IPS DF 6.9 (cell line): ENCODE data around the gene TUG1.

Experiments
- DNase-seq: peaks from one replicate; pipeline ENCODE4 v3.0.0-alpha.2; 2013; ENCODE audit warnings: low read depth, low spot score
- H3K27ac ChIP-seq: one replicate; pipeline ENCODE4 v1.5.1; 2013; ENCODE audit warnings: low read length, control low read depth
- H3K27me3 ChIP-seq: 2 replicates; pipeline ENCODE4 v1.6.1; 2013; ENCODE audit warnings: mild to moderate bottlenecking, low read length; ENCODE audit not compliant: control insufficient read depth, insufficient read depth
- H3K36me3 ChIP-seq: 2 replicates; pipeline ENCODE4 v1.6.1; 2013; ENCODE audit warnings: low read length; ENCODE audit not compliant: control insufficient read depth, insufficient read depth
- H3K4me1 ChIP-seq: 2 replicates; pipeline ENCODE4 v1.6.1; 2013; ENCODE audit warnings: low read length; ENCODE audit not compliant: control insufficient read depth, insufficient read depth
- H3K4me3 ChIP-seq: 2 replicates; pipeline ENCODE4 v1.5.1; 2013; ENCODE audit warnings: mild to moderate bottlenecking, low read length
- H3K9me3 ChIP-seq: 2 replicates; pipeline ENCODE4 v1.6.1; 2013; ENCODE audit warnings: low read length, inconsistent platforms; ENCODE audit not compliant: control insufficient read depth, insufficient read depth
- WGBS: extraction: QIAGEN DNeasy Blood & Tissue Kit; methylation state at CpG from one replicate; pipeline ENCODE4 v1.1.7; 2013; ENCODE audit warnings: mixed read lengths, missing lambda C conversion rate; ENCODE audit not compliant: insufficient read length, insufficient coverage; 5-methylcytosine and 5-hydroxymethylcytosine counted together

The TUG1 gene

GRCh38 chr22:30996462-30996861, 27.4 kb downstream of the TUG1 start:
- Histone ChIP-seq H3K4me1 (no peaks in the 10 kb centered on the region; the same call in 1 of the 2 replicates), H3K36me3 (no peaks in the 10 kb centered on the region), H3K27ac (no peak overlapping the region), H3K27me3 (no peaks in the 10 kb centered on the region), H3K4me3 (no peak overlapping the region), H3K9me3 (no peaks in the 10 kb centered on the region)
- no CpG with 5 or more reads among the region's 2 CpGs for WGBS
- no peak for DNase-seq

GRCh38 chr22:30998329-30998728, 29.3 kb downstream of the TUG1 start:
- H3K36me3 ChIP-seq: no peaks in the 10 kb centered on the region
- H3K4me3 ChIP-seq: no peak overlapping the region
- DNase-seq: no peak
- WGBS: no CpG with 5 or more reads among the region's 4 CpGs
- no peaks in the 10 kb centered on the region for H3K27me3 ChIP-seq
- no peak overlapping the region for H3K27ac ChIP-seq
- H3K4me1 ChIP-seq: no peaks in the 10 kb centered on the region; the same call in 1 of the 2 replicates
- no peaks in the 10 kb centered on the region for H3K9me3 ChIP-seq

DNA sequence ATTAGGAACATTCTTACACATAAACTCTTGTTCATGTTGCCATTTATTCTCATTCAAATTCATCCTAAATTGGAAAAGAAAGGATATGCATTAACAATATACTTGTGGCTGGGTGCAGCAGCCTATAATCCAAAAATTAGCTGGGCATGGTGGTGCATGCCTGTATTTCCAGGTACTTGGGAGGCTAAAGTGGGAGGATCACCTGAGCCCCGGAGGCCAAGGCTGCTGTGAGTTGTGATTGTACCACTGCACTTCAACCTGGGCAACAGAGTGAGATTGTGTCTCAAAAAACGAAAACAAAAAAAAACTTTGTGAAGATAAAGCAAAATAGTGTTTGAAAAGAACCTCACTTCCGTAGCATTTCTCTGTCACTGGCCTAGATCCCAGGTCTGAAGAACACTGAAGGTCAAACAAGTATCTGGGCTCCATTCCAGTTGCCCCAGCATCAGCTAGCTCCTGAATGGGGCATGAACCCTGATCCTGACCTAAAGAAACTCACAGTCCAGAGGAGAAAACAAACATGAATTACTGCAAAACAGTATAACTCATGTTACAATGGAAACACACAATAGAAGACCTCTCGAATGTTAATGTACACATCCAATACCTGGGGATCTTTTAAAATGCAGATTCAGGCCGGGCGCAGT, 32.2 kb downstream of the TUG1 start:
- Histone ChIP-seq H3K36me3 (no peaks in the 10 kb centered on the region), H3K9me3 (no peaks in the 10 kb centered on the region), H3K27ac (no peak overlapping the region), H3K27me3 (no peaks in the 10 kb centered on the region), H3K4me1 (no peaks in the 10 kb centered on the region; the same call in 1 of the 2 replicates), H3K4me3 (no peak overlapping the region)
- no peak for DNase-seq
- no CpG with 5 or more reads among the region's 6 CpGs for WGBS

DNA sequence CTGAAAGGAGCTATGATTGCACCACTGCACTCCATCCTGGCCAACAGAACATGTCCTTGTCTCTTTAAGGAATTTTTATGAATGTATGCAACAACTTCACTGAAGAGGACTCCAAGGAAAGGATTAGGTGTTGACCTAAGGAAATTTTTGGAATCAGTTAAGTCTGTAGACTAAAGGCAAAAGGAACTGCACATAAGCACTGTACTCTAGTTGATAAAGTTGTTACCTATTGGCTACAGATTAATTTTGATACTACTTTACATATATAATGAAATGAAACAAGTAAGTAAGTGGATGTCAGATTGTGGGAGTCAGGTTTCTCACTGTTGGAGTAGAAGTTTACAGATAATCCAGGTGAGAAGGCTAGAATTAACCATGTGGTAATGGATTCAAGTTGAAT, 36.5 kb downstream of the TUG1 start:
- H3K9me3 ChIP-seq: no peaks in the 10 kb centered on the region
- H3K36me3 ChIP-seq: no peaks in the 10 kb centered on the region
- H3K4me1 ChIP-seq: no peaks in the 10 kb centered on the region
- no peak overlapping the region for H3K27ac ChIP-seq
- H3K27me3 ChIP-seq: no peaks in the 10 kb centered on the region
- H3K4me3 ChIP-seq: no peak overlapping the region
- DNase-seq: no peak

DNA sequence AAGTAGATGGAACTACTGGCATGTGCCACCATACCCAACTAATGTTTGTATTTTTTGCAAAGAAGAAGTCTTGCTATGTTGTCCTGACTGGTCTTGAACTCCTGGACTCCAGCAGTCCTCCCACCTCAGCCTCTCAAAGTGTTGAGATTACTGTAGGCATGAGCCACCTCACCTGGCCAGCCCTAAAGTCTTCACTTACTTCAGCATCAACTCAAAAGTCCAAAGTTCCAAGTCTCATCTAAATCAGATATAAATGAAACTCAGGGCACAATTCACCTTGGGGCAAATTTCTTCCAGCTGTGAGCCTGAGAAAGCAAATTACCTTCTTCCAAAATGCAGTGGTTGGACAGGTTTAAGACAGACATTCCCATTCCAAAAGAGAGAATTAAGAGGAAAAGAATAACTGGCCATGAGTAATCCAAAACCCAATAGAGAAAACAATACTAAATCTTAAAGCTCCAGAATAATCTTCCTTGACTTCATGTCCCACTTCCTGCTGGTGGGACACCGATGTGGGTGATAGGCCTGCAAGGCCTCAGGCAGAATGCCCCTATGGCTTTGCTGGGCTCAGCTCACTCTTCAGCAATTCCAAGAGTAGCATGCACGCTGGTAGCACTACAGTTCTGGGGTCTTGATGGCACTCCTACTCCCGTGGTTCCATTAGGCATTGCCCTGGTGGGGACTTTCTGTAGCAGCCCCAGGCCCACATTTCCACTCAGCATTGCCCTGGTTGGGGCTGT, 50.3 kb downstream of the TUG1 start:
- Histone ChIP-seq H3K9me3 (no peaks in the 10 kb centered on the region), H3K27ac (no peak overlapping the region), H3K27me3 (no peaks in the 10 kb centered on the region), H3K4me1 (0 out of 2 replicates have a peak, but pooled peaks cover 2% of the 10 kb centered on the region), H3K4me3 (no peak overlapping the region), H3K36me3 (no peaks in the 10 kb centered on the region)
- DNase-seq: no peak
- no CpG with 5 or more reads among the region's 3 CpGs for WGBS

GRCh38 chr22:31020334-31020733, 51.3 kb downstream of the TUG1 start:
- H3K9me3 ChIP-seq: no peaks in the 10 kb centered on the region
- no peaks in the 10 kb centered on the region for H3K27me3 ChIP-seq
- WGBS: no CpG with 5 or more reads among the region's 4 CpGs
- no peak for DNase-seq
- no peaks in the 10 kb centered on the region for H3K36me3 ChIP-seq
- H3K4me1 ChIP-seq: 0 out of 2 replicates have a peak, but pooled peaks cover 2% of the 10 kb centered on the region
- H3K4me3 ChIP-seq: no peak overlapping the region
- H3K27ac ChIP-seq: no peak overlapping the region

DNA sequence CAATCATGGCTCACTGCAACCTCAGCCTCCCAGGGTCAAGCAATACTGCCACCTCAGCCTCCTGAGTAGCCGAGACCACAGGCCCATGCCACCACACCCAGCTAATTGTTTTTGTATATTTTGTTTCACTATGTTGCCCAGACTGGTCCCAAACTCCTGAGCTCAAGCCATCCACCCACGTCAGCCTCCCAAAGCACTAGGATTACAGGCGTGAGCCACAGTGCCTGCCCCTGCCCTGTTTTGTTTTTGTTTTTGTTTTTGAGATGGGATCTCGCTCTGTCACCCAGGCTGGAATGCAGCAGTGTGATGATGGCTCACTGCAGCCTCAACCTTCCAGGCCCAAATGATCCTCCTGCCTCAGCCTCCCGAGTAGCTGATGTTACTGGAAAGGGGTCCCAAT, 53.5 kb downstream of the TUG1 start:
- H3K36me3 ChIP-seq: no peaks in the 10 kb centered on the region
- WGBS: no CpG with 5 or more reads among the region's 5 CpGs
- no peak overlapping the region for H3K27ac ChIP-seq
- H3K4me1 ChIP-seq: 0 out of 2 replicates have a peak, but pooled peaks cover 2% of the 10 kb centered on the region
- no peaks in the 10 kb centered on the region for H3K27me3 ChIP-seq
- H3K9me3 ChIP-seq: no peaks in the 10 kb centered on the region
- no peak for DNase-seq
- H3K4me3 ChIP-seq: no peak overlapping the region
